Fibroblast of the conjunctiva (primary cell): ENCODE data around the gene SREBF2.
A peak's percentile ranks its signal among the peaks of the same experiment; 100 is the strongest.
"Not testable (repeated sequence)": the region's sequence is repeated elsewhere in the genome, so short reads cannot be mapped to it uniquely, and the experiment has no call there.

Experiments used
- DNase-seq: peaks from one replicate; pipeline ENCODE4 v3.0.0-alpha.2; 2010; ENCODE audit warnings: low read depth

The SREBF2 gene

GRCh38 chr22:41842996-41843970, 10.4 kb downstream of the SREBF2 start:
- no peak for DNase-seq

DNA sequence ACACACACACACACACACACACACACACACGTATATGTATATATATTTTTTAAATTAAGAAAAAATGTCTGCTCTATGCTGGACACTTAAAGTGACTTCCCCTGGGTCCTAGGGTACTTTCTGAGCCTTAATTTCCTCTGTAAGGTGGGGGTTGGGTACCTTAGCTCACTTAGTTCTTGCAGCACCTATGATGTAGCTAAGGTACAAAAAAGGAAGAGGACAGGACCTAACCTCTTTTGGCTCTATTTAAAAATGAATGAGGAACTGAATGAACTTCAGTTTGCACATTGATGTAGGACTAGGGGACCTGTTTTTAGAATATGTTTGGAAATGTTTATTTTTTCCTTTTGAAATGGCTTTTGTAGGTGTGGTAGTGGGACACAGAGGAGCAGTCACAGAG, 11.1 kb downstream of the SREBF2 start:
- no peak for DNase-seq

DNA sequence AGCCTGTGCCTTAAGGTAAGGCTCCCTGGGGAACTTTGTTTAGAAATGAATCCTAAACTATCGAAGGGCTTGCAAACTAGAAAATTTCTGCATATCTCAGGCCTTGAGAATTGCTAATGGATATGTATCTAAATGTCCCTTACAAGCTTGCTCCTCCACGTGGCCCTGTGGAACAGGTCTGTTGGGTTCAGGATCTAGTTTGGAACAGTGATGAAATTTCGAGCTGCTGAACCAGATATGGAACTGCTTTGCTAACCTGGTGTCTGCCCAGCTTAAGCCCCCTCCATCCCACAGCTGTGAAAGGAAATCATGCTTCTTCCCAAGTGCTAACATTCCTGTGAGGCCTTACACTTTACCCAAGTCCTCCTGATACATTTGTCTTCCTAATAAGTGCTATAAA, 11.6 kb downstream of the SREBF2 start:
- DNase-seq = no peak

DNA sequence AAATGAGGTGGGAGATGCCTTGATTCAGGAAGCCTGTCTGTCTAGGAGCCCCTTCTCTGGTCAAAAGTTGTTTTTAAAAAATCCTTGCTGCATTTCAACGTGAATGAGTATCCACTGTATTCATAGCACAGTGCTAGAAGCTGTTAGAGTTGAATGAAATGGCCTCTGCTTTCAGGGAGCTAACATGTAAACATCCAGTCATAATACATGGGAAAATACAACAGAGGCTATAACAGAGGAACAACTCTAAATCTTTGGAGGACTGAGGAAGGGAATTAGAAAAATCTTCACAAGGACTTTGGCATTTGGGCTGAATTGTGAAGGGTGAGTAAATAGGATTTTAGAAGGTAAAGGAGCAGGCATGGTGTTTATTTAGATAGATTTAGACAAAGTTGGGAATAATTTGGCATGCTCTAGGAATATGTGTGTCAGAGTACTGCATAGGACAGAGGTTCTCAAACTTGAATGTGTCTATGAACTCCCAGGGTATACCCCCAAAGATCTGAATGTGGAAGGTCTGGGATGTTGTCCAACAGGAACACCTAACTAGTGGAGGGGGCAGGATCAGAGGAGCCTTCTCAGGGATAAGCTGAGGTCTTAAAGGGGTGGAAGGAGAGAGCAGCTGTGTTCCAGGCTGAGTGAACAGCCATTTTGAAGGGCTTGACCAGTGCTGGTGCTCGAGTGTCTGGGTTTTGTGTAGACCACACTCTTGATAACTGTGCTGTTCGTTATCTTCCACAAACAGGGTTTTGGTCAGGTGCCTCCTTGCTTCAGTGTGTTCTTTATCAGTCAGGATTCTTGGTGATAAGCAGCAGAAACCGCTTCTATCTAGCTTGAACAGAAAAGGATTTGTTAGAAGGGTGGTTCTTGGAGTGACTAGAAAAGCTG, 12.7 kb downstream of the SREBF2 start:
- DNase-seq = no peak

DNA sequence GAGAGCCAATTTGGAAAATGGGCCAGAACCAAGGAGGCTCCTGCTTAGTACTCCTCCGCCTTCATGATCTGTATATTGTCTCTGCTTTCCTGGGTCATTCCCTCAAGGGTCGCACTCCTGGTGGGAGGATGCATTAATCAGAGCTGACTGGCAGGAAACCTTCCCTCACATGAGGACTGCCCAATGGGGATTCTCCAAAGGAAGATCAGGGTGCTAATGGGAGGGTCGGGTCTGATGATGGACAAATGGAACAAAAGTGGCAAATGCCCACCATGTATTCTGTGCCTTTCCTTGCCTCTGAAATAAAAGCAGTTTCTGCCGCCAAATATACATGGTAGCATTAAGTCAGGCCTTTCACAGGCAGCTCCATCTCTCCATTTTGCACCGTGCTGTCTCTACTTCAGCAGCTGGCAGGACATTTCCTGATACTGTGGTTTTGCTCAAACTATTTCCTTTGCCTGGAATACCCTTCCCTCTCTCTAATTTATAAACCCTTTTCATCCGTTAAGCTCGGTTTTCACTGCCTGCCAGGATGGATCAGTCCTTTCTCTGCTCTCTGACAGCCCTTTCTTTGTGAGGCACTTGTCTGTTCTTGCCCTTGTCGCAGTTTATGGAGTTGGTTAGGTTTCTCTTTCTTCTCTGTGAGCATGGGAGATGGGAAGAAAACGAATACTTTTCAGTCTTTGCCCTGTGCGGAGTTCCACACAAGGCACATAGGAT, 13.5 kb downstream of the SREBF2 start:
- DNase-seq = no peak

GRCh38 chr22:41847300-41847699, 14.4 kb downstream of the SREBF2 start:
- no peak for DNase-seq

DNA sequence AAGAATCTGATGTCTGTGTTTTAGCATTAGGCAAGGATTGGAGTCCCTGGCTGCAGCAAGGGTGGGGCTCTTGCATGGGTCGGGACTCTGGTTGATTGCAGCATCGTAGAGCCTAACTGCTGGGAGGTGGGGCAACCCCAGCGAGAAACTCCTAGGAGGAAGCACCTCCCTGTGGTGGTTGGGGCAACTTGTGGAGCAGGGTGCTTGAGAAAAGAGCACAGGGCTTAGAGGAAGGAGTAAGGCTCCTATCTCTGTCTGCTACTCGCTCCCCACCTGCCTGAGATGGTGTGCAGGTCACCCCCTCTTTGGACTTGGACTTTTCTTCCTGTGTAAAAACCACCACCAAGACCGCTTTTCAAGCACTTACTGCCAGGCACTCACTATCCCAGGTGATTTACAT, 15.6 kb downstream of the SREBF2 start:
- DNase-seq = peak; percentile 20

DNA sequence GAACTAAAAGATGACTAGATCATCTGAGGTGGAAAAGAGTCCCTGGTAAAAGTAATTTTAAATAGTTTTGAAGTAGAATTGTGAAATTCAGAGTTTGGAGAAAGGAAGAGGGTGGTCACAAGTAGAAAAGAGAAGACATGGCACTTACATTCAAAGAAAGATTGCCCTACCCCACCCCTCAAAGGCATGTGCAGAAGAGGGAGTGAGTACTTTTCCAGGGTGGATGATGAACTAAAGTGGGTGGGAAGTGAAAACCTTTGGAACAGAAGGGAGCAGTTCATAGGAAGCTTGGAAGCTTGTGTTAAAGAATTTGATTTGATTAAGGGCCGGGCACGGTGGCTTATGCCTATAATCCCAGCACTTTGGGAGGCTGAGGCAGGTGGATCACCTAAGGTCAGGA, 23.6 kb downstream of the SREBF2 start:
- DNase-seq = no peak

GRCh38 chr22:41857155-41857859, 24.4 kb downstream of the SREBF2 start:
- DNase-seq = peak; percentile 35

- no peak for DNase-seq
Measured at GRCh38 chr22:41857860-41858199, 24.9 kb downstream of the SREBF2 start.

DNA sequence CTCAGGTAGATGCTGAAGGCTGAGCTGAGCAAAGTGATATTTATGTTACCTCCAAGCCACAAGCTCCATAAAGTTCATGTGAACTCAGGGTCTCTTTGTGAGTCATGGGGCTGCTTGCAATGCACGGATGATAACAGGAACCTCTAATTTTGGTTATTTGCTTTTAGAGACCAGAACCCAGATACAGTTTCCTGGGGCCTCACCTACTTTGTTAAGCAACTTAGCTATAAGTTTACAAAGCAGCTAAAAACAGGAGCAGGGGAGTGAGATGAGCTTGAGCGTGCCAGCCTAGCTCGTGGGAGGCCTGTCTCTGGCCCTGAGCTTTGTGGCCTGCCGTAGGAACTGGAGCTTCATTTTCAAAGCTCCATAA, 29.2 kb downstream of the SREBF2 start:
- DNase-seq = no peak

DNA sequence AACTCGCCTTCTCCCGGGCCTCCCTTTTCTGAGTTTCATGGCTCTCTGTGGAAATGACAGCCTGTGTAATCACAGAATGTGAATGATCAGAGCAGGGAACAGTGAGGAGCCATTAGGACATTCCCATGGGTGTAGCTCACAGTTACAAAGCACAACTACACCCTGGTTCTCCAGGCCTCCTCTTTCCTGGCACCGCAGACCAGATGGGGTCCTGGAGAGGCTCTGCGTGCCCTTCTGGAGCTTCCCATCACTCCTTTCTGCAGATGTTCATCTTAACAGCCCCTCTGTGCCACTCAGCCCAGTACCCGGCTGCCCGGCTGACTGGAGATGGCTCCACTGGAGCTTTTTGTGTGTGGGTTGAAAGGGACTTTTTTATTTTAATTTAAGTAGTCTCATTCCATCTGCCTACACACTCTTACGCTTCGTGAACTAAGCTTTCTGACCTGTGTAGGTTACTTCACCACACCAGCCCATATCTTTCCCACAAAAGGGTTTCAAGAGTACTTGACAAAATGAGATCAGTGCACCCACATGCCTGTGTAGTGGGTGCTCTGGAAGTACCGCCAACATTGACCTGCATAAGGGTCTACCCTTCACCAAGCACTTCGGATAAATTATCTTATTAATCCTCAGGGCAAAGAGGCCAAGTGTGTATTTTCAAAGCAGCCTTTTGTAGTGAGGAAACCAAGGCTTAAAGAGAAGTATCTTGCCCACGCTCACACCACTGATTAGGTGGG, 29.8 kb downstream of the SREBF2 start:
- DNase-seq = no peak

GRCh38 chr22:41863472-41863871, 30.6 kb downstream of the SREBF2 start:
- no peak for DNase-seq

DNA sequence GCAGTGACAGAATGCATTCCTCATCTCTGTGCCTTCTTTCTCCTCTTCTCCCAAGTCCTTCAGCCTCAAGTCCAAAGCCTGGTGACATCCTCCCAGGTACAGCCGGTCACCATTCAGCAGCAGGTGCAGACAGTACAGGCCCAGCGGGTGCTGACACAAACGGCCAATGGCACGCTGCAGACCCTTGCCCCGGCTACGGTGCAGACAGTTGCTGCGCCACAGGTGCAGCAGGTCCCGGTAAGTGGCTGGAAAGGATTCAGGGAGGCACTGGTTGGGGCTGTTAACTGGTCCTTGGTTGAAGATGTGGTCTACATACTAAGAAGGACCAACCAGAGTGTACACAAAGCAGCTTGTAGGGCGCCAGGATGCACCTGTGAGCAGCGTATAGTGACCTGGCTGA, 35.7 kb downstream of the SREBF2 start:
- no peak for DNase-seq

GRCh38 chr22:41870081-41870480, 37.2 kb downstream of the SREBF2 start:
- DNase-seq = not testable (repeated sequence)

DNA sequence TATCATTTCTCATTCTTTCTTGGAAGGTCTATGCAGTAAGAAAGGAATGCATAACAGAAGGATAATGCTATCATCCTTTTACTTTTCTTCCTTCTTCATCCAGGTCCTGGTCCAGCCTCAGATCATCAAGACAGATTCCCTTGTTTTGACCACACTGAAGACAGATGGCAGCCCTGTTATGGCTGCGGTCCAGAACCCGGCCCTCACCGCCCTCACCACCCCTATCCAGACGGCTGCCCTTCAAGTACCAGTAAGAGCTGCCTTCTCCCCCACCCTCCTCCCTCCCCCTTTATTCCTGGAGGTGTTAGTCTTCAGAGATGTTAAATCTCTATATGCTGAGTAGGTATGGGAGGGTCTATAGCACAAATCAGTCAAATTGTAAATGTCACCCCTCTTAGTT, 37.9 kb downstream of the SREBF2 start:
- no peak for DNase-seq

GRCh38 chr22:41873391-41873790, 40.5 kb downstream of the SREBF2 start:
- DNase-seq = no peak

- DNase-seq = no peak
Measured at GRCh38 chr22:41874090-41874489, 41.2 kb downstream of the SREBF2 start.

GRCh38 chr22:41875531-41876270, 42.8 kb downstream of the SREBF2 start:
- no peak for DNase-seq

- DNase-seq = no peak
Measured at GRCh38 chr22:41876275-41876674, 43.4 kb downstream of the SREBF2 start.
